ENCODE measurements around the gene MATCAP1.

The MATCAP1 gene

DNA sequence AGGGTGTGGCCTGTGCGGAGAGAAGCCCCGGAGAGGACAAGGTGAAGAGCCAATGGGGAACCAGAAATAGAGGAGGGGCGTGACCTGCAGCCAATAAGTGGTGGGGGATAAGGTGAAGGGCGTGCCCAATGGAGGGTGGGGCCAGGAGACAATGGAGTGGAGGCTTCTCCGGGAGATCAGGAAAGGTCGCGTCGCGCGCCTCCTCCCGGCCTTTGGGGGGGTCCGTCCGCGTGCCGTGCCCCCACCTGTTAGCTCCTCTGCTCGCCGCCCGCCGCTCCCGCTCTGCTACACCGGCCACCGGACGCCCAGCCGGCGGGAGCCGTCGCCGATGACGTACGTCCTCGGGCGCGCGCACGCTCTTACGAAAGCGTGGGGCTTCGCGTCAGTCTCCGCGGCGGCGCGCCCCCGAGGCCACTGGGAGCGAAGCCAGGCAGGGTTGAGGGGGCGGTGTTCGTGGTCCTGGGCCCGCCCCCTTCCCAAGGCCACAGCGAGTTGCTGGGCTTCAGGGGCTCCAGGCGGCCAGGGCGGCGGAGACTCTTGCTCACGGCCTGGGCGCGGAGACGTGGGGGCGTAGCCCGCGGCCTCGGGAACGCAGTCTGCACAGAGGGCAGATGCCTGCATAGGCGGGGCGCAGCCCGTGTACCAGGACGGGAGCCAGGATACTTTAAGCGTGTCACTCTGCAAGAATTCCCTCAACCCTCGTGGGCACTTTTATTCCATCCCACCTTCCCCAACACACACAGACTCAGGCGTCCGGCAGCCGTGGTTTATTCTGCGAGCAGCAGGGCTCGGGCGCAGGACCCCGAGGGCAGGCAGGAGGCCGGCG lies at the start of gene MATCAP1:
TSS of gene MATCAP1 (minus strand) at position 337 of the 826 bp plus-strand sequence. CDS start 3,353 bp downstream, outside the sequence.
- DNase-seq = peak; percentile 94

DNA sequence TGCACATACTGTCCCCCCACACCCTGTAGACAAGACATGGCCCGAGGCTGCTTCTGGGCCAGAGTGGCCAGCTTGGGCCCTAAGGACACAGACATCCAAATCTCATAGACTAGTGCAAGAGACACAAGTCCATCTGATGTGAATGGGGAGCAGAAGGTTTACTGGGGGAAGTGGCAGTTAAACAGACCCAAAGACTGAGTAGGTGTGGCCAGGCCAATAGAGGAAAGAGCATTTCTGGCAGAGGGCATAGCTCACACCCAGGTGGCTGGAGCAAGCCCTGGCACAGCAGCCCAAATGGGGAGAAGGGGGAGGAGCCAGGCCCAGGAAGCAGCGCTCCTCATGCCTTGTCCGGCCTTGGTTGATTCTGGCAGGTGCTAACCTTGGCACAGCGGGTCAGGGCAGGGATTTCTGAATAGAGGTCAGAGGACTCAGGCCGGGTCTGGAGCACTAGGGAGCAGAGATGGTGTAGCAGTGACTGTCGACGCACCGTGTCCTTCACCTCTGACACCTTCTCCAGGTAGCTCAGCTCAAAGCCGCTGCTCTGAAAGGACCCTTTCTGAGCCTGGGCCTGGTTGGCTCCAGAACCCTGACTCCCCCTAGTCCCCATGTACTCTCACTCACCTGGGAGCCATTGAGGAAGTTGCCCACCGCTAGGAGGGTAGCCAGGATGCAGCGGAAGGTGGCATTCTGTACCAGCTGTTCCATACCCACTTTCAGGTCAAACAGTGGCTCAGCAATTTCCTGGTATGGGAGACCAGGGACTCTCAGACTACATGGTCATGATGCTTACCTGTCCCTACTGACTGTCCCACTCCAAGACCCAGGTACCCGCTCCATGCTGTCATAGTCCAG lies 47.3 kb upstream of the MATCAP1 start:
- DNase-seq = no peak

DNA sequence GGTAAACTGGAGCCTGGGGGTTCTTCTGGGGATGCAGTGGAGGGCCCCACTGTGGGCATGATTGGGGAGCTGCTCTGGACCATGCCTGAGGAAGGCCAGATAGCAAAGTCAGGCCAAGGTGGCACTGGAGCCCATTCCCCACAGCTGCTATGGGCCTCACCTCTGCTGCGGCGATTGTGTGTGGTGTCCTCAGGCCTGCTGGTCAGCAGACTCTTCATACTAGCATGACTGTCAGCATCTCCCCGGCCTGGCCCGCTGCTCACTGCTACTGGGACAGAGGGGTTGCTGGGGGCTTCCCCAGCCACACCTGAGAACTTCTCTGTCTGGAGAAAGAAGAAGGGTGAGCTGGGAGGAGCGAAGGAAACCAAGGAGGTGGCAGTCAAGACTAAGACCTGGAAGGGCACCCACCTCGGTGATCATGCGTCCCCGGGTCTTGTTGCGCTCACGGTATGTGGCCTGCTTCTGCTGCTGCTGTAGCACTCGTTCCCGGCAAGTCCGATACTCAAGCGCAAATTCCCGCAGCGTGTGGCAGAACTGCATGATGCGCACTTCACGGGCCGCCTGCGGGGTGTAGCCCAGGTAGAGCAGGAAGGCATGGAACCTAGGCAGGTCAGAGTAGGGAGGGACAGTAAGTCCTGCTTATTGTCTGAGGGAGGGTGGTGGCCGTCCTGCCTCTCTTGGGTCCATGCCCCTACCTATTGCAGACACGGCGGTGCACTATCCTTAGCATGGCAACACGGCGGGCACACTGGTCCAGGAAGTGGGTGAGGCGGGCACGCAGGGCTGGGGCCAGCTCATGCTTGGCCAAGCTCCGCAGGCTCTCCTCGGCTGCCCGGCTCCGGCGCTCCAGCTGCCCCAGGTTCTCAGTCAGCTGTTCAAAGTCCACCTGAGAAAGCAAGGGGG lies 46.4 kb upstream of the MATCAP1 start:
- no peak for DNase-seq

DNA sequence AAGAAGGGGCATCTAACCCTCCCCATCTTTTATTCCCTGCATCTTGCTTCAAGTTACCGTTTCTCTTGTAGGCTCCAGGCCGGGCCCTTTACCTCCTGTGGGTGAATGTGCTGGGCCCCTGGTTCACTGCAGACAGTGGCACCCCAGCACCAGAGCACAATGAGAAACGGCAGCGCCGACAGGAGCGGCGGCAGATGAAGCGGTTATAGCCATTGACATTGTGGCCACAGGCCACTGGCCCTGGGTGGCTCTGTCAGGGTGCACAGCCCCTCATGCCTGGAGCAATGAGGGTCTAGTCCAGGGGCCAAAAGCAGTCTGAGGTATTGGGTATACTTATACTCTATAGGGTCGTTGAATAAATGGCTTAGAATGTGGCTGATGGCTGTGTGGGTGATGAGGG lies 45.1 kb upstream of the MATCAP1 start:
- no peak for DNase-seq

DNA sequence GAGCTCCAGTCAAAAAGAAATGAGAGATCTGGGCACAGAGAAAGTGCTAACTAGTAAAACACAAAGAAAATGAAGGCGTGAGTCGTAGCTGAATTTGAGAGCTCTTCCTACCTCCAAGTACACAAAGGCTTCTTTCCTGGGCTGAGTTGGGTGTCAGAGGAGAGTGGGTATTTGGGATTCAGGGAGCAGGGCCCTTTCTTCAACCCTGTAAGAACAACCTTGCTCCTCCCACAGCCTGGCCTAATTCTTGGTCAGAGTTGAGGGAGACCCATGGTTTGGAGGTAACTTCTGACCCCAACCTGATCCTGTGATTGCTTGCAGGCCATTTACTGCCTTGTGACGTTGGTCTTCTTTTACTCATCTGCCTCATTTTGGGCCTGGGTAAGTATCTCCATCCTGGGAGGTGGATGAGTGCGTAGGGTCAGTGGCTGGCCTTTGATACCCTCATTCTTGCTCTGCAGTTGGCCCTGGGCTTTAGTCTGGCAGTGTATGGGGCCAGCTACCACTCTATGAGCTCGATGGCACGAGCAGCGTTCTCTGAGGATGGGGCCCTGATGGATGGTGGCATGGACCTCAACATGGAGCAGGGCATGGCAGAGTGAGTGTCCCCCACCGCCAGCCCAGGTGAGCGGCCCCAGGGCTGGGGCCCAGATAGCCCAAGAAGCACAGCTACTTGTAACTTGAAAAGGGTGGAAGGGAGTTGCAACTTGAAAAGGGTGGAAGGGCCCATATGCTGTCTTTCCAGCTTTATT lies 44.4 kb upstream of the MATCAP1 start:
- no peak for DNase-seq

DNA sequence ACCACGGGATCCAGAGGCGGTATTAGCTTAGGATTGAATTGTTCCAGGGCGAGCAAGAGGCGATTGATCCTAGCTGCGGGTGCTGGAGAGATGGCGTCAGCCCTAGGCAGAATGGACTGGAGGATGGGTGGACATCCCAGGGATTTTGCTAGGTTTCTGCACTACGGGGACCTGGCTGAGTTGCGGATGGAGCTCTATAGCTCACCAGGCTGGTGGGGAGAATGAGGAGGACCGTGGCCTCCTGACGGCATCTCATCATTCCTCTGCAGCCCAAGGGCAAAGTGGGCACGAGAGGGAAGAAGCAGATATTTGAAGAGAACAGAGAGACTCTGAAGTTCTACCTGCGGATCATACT lies 43.8 kb upstream of the MATCAP1 start:
- no peak for DNase-seq

DNA sequence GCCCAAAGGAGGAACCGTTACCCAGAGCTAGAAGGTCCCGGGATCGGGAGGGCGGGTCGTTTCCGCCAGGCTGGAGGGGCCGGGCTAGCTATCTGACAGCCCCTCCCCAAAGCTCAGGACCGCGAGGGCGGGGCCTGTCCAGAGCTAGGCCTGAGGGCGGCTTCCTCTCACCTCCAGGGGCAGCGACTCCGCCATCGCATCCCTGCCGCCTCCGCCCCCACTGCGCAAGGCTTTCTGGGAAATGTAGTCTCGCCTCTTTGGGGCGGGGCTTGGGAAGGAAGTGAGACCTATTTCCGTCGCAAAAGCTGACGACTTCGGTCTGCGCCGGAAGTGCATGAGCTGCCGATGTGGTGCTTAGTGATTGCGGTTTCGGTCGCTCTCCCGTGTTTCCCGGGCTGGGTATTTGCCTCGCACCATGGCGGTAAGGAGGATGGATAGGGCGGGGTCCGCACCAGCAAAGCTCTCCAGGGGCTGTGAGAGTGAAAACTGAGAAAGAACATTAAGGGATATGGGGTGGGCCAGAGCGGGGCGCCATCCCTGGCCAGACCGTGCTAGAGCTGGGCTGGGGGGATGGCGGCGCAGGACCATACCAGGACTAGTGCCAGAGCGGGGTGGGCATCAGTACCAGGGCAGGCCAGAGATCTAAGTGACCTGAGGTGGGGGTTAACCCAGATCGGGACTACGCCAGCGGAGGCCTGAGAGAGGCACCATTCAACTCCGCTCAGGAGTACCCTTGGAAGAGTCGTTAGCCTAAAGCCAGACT lies 43.2 kb upstream of the MATCAP1 start, which contains the start of gene TMEM208:
TSS of gene TMEM208 (plus strand) at position 327 of the 763 bp plus-strand sequence. CDS start at position 416, 89 bp downstream.
- peak; percentile 100 for DNase-seq

DNA sequence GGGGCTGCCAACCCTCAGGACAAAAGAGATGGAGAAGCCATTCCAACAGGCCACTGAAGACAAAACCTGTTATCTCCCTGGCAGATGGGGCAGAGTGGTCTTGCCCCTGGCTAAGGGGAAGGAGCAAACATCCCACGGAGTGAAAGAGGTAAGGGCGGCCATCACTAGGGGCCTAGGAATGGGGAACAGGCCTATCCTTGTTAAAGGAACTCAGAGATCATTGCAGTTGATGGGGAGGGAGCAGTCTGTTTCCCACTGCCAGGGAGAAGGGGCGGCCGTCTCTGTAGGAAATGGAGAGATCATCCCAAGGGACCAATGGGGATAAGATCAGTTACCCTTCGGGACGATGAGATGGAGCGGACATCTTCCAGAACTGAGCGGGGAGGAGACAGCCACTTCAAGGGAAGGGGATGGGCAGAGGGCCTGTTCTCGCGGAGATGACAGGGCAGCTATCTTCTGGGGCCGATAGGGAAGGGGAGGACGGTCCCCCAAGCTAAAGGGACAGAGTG lies 42.6 kb upstream of the MATCAP1 start:
- no peak for DNase-seq

DNA sequence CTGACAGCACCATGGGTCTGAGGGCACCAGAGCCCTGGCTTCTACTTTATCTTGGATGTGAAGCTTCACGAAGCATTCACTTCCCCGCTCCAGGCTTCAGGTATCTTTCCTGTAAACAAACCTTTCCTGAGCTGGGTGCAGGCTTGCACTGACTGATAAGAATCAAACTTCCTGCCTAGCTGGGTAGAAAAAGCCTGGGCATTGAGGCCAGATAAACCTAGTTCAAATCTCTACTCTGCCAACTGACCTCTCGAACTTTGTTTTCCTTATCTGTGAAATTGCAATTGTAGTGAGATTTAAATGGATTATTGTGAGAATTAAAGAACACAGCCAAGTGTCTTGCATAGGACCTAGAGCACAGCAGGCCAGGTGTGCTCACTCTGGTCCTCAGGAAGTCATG lies 40.2 kb upstream of the MATCAP1 start:
- no peak for DNase-seq

DNA sequence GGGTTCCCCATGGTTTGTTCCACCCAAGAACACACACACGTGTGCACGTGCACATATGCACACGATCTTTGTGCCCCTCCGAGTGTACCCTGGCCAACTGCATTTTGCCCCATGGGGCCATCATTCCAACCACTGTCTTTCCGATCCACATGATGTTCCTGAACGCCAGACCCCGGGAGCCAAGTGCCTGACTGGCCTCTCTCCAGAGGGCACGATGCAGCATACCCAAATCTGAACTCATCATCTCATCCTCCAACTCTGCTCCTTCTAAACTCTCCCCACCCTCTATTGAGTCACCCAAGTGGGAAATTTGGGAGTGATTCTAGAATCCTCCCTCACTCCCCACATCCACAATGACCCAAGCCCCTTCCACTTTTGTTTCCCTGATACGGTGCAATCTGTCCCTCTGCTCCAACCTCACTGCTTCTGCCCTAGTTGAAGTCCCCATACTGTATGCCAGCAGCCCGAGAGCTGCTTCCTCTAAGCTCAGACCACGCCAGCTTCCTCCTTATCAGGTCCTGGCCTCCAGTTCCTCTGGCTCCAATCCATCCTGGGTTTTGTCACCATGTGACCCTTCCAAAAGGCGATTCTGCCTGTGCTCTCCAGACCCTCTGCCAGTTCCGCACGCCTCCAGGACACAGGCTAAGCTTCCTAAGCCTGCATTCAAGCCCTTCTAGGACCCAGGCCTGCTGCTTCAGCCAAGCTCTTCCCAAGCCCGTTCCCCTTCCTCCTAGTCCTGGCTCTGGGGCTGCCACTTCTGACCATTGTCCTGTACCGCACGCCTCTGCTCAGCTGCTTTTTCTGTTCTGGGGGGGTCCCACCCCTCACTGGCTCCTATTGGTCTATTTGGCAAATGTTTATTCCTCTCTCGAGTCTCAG lies 33.1 kb upstream of the MATCAP1 start:
- no peak for DNase-seq

DNA sequence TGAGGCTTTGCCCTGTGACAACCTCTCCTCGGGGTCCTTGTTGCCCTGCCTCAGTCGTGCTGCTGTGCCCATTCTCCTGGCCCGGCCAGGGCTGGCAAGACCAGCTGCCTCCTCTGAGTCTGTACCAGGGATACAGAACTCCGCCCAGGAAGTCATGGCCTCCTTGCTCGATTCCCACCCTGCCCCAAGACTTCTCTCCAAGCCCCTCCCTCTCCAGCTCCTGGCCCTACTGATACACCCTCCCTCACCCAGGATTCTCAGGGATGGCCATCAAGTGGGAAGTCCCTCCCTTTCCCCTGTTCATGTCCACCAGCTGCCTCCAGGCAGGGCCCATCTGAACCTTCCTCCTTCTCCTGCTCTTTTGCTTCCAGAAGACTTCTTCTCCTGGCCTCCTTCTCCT lies 31.9 kb upstream of the MATCAP1 start:
- no peak for DNase-seq

DNA sequence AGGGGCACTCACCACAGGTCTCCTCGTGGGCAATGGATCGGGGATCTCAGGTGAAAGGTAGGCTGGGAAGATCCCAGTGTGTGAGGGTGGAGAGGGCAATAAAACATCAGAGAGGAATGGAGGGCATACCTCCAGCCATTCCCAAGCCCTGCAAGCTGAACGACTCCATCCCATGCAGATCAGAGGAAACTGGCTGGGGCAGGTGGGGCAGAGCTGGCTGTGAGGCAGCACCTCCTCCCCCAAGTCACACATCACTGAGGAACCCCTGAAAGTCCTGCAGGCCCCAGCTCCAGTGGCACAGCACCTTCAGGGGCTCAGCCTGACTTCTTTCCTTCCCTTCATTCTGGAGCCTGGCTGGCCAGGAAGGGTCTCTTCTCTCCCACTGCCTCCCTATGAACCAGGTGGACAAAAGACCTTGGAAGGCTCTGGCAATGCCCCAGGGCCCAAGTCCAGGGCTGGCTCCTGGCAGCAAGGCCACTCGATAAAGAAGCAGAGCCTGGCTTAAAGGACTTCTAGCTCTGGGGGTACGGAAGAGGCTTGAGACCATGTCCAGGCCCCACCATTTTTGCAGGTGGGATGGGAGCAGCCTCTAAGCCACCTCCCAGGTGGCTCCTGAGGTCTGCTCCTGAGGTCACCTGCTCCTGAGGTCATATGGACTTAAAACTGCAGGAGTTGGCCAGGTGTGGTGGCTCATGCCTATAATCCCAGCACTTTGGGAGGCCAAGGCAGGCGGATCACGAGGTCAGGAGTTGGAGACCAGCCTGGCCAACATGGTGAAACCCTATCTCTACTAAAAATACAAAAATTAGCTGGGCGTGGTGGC lies 29.6 kb upstream of the MATCAP1 start:
- DNase-seq = no peak

DNA sequence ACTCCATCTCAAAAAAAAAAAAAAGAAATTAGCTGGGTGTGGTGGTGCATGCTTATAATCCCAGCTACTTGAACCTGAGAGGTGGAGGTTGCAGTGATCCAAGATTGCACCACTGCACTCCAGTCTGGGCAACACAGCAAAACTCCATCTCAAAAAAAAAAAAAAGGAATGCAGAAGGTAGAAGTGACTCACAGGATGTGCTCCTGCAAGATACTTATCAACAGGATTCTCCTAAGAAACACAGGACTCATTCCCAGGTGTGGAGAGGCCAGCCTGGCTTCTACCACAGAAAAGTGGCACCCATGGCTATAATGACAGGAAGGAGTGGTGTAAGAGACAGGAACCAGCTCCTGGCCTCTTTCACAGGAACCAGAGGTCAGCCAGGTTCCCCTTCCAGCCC lies 29.0 kb upstream of the MATCAP1 start:
- DNase-seq = no peak

DNA sequence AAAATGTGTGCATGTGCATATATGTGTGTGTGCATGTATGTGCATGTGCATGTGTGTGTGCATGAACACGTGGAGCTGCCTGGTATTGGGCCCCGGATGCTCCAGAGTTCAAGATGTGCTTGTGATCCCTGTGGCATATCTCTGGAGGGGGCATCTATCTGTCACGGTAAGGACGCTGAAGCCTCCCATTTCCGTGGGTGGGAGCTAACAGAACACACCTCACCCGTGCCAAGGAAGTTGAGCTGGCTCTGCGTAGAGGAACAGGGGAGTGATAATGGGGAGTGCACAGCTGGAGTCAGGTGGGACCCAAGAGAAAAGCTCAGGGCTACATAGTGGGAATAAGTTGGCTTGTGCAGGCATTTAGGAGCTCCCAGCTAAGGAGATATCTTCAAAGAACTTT lies 27.9 kb upstream of the MATCAP1 start:
- DNase-seq = no peak

DNA sequence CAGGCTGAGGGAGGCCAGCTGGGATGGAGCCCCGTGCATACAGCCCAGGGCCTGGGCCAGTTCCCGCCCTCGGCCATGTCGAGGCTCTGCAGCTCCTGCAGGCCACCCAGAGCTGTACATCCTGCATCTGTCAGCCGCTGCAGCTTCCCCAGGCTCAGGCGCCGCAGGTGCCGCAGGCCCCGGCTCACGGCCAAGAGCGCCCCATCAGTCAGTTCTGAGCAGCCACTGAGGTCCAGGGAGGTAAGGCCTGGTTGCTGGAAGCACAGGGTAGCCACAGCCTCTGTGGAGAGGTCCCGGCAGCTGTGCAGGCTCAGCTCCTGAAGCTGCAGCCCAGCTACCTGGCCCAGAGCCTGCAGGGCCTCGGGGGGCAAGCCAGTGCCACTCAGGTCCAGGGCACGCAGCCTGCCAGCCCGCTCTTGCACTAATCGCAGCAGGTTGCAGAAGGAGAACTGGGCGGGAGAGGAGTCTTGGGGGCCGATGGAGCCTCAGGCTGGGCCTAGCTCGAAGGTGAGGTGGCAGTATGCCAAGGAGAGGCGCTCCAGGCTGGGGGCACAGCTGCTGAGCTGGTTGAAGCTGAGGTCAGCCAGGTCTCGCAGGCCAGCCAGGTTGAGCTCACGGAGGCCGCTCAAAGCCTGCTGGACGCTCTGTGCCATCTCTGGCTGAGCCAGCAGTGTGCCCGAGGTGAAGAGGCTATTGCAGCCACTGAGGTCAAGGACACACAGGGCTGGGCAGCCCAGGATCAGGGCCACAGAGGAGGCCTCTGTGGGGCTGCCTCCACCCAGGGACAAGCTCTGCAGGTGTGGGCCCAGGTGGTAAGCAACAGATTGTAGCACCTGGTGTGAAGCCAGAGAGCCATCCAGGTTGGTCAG lies 26.5 kb upstream of the MATCAP1 start:
- DNase-seq = no peak

DNA sequence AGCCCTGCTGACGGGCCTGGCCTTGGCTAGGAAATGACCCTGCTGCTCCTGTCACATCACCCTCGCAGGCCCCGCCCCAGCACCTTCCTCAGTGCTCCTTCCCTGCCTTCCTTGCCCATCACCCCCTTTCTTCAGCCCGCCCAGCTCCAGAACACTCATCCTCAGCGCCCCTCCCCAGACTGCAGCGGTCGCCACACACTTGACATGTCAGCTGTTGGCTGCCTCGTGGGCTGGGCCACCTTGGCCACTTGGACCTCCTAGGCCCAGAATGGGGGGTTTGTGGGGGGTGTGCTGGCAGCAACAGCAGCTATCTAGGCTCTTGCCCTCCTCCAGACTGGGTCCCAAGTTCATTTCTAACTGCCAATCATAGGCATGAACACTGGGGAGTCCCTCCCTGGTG lies 25.8 kb upstream of the MATCAP1 start:
- DNase-seq = no peak

DNA sequence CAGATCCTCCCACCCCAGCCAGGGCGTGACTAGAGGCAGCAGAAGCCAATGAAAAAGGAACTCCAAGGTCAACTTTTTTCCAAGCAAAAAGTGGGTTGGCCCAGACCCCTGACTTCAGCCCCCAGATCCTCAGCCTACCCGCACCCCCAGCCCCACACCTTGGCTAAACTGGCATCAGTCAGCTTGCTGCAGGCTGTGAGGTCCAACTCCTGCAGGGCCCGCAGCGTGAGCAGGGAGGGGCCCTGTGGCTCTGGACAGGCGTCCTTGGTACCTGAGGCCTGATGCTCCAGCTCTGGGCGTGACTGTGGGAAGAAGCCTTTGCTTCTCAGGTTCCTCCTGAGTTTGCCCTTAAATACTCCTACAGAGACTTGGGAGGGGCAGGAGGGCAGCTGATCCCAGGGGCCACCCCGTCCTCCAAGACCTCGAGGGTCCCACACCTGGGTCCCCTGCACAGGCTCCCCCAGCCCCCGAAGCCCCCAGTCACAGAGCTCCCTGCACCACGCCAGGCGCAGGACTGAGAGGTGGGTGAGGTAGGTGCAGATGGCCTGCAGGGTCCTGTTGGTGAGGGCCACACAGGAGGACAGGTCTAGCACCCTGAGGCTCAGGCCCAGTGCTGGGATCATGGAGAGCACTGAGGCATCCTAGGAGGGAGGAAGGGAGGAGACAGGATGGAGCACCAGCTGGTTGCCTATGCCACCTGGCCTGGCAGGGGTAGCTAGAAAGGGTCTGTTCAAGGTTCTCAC lies 24.6 kb upstream of the MATCAP1 start:
- DNase-seq = no peak
